NT2/D1 (cell line): ENCODE measurements around the gene CYP2A7.

ENCODE experiments used
- YY1 ChIP-seq: IDR thresholded peaks from 2 replicates; pipeline ENCODE4 v1.6.1; 2011; ENCODE audit not compliant: insufficient read length, insufficient read depth
- ZNF274 ChIP-seq: IDR thresholded peaks from 2 replicates; pipeline ENCODE4 v1.6.1; 2011; ENCODE audit warnings: mild to moderate bottlenecking, low read depth, low read length

DNA sequence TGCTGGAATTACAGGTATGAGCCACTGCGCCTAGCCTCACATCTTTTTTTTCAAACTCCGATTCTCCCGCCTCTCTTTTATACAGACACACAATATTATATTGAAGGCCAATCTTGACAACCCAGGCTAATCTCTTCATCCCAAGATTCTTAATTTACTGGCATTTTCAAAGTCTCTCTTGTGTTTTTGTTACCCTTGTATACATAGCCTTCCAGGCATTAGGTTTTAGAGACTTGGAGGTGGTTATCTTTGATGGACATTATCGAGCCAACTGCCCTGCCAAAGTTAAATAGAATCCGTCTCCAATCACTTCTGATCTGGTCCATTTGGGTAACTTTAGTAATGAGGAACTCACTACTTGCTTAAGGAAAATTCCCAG, 14.4 kb upstream of the CYP2A7 start:
- TF ChIP-seq YY1 (no peak), ZNF274 (no peak)
